HG03571 (cell line): ENCODE data around the gene VSTM1.

Source experiments
- ATAC-seq: cut with Tn5 transposase; IDR thresholded peaks from one replicate; pipeline ENCODE4 v1.9.1; 2021; ENCODE audit not compliant: unreplicated experiment

Gene VSTM1

GRCh38 chr19:54013866-54014265 is 49.8 kb downstream of the VSTM1 start:
- no peak for ATAC-seq

- ATAC-seq: no peak
Observed at GRCh38 chr19:54011507-54012211, 52.0 kb downstream of the VSTM1 start.

GRCh38 chr19:54010474-54010873 is 53.2 kb downstream of the VSTM1 start:
- ATAC-seq: no peak

- ATAC-seq: no peak
Observed at GRCh38 chr19:54009440-54009839, 54.3 kb downstream of the VSTM1 start.

GRCh38 chr19:54002495-54003315 is 61.0 kb downstream of the VSTM1 start:
- ATAC-seq: no peak

- ATAC-seq: no peak
Observed at GRCh38 chr19:54001496-54001895, 62.2 kb downstream of the VSTM1 start.

GRCh38 chr19:53999694-54000093 is 64.0 kb downstream of the VSTM1 start:
- no peak for ATAC-seq

- no peak for ATAC-seq
Observed at GRCh38 chr19:53998223-53998622, 65.5 kb downstream of the VSTM1 start.

GRCh38 chr19:53994811-53995210 is 68.9 kb downstream of the VSTM1 start:
- ATAC-seq: no peak

- no peak for ATAC-seq
Observed at GRCh38 chr19:53993448-53993847, 70.2 kb downstream of the VSTM1 start.

- no peak for ATAC-seq
Observed at GRCh38 chr19:53992815-53993214, 70.9 kb downstream of the VSTM1 start.

GRCh38 chr19:53992211-53992610 is 71.5 kb downstream of the VSTM1 start:
- no peak for ATAC-seq

- no peak for ATAC-seq
Observed at GRCh38 chr19:53991224-53992113, 72.2 kb downstream of the VSTM1 start, which contains the start of gene CACNG6. CACNG6 (plus strand) TSS chr19:53991637; CDS start chr19:53992878, 1,241 bp downstream.
